Activated CD4-positive, alpha-beta T cell treated with anti-CD3 and anti-CD28 coated beads for 1 hour (primary cell): Measurements from ENCODE around the gene ZSCAN23.
"Not testable (repeated sequence)": the region's sequence is repeated elsewhere in the genome, so short reads cannot be mapped to it uniquely, and the experiment has no call there.

Source experiments
- DNase-seq: peaks from one replicate; pipeline ENCODE4 v3.0.0-alpha.2; 2020

The ZSCAN23 gene

GRCh38 chr6:28433119-28433518 is 10.2 kb downstream of the ZSCAN23 start:
- no peak for DNase-seq

GRCh38 chr6:28429781-28430180 is 13.5 kb downstream of the ZSCAN23 start:
- no peak for DNase-seq

- DNase-seq: no peak
These were observed 17.2 kb downstream of the ZSCAN23 start for GRCh38 chr6:28425944-28426541.

GRCh38 chr6:28424163-28424562 is 19.1 kb downstream of the ZSCAN23 start:
- no peak for DNase-seq

GRCh38 chr6:28423546-28423945 is 19.7 kb downstream of the ZSCAN23 start:
- DNase-seq: no peak

- DNase-seq: no peak
These were observed 29.6 kb downstream of the ZSCAN23 start for GRCh38 chr6:28413681-28414080.

- DNase-seq: no peak
These were observed 32.5 kb downstream of the ZSCAN23 start for GRCh38 chr6:28410767-28411166.

GRCh38 chr6:28408076-28408802 is 35.1 kb downstream of the ZSCAN23 start:
- DNase-seq: no peak

GRCh38 chr6:28407401-28407800 is 35.9 kb downstream of the ZSCAN23 start:
- no peak for DNase-seq

GRCh38 chr6:28403923-28404322 is 39.4 kb downstream of the ZSCAN23 start:
- DNase-seq: not testable (repeated sequence)

GRCh38 chr6:28402197-28402596 is 41.1 kb downstream of the ZSCAN23 start:
- DNase-seq: no peak

- no peak for DNase-seq
These were observed 42.1 kb downstream of the ZSCAN23 start for GRCh38 chr6:28401172-28401571.

- DNase-seq: no peak
These were observed 43.2 kb downstream of the ZSCAN23 start for GRCh38 chr6:28400122-28400451.

GRCh38 chr6:28399350-28400121 is 43.8 kb downstream of the ZSCAN23 start, which contains the start of gene ZSCAN12:
Gene ZSCAN12, minus strand, starts transcription at chr6:28399747. Its CDS starts 1,342 bp downstream, at chr6:28398405.
- DNase-seq: peak; percentile 78

GRCh38 chr6:28395918-28396317 is 47.4 kb downstream of the ZSCAN23 start:
- DNase-seq: no peak

- DNase-seq: no peak
These were observed 49.2 kb downstream of the ZSCAN23 start for GRCh38 chr6:28393912-28394662.

- DNase-seq: no peak
These were observed 52.6 kb downstream of the ZSCAN23 start for GRCh38 chr6:28390688-28391087.

- DNase-seq: no peak
These were observed 59.2 kb downstream of the ZSCAN23 start for GRCh38 chr6:28384143-28384533.

GRCh38 chr6:28383235-28384142 is 59.8 kb downstream of the ZSCAN23 start:
- DNase-seq: peak; percentile 15
